GM12878 (cell line): ENCODE results near the gene LYRM4. TPM values are rescaled to one million over a fixed set of nuclear protein-coding genes. Genes with fewer than 3 reads are reported as not detected.

Experiments
- ATAC-seq: fragments of 200-7000 bp; cut with Tn5 transposase; 3 replicates; pipeline ENCODE4 v1.9.1; 2020; ENCODE audit warnings: mild to moderate bottlenecking, moderate library complexity
- BruUV-seq: library from RNA; stranded (reverse); fragments of 400-500 nt; replicated peaks from 2 replicates; lab custom pipeline; 2021; lab: Mats Ljungman, UMichigan
- CTCF ChIA-PET: fragments of 300-600 bp; sonication (Branson Sonifier 250); formaldehyde crosslinking; extraction: SDS; loops from one replicate; lab custom pipeline; 2021; ENCODE audit warnings: inconsistent platforms; lab: Yijun Ruan, JAX
- POLR2A ChIA-PET: fragments of 350-600 bp; formaldehyde crosslinking; extraction: SDS; loops from one replicate; lab custom pipeline; 2021; ENCODE audit warnings: inconsistent platforms; lab: Charles Lee
- RAD21 ChIA-PET: fragments of 300-600 bp; sonication (Branson Sonifier 250); formaldehyde crosslinking; loops from one replicate; lab custom pipeline; 2023; ENCODE audit warnings: antibody characterized with exemption; ENCODE audit not compliant: unreplicated experiment; lab: Charles Lee
- SMC1A ChIA-PET: fragments of 300-600 bp; sonication (Branson Sonifier 250); formaldehyde crosslinking; loops from one replicate; lab custom pipeline; 2023; ENCODE audit not compliant: unreplicated experiment, uncharacterized antibody; lab: Charles Lee
- DNase-seq: peaks from one replicate; pipeline ENCODE4 v3.0.0-alpha.2; 2011; ENCODE audit warnings: low read depth, low spot score
- FAIRE-seq: peaks from 3 replicates; lab custom pipeline; 2011; peaks lifted over from hg19 to GRCh38; lab: Jason Lieb, UNC
- H2AFZ ChIP-seq: 2 replicates; pipeline ENCODE4 v1.6.0; 2011; ENCODE audit warnings: low read depth, low read length, control low read depth; ENCODE audit not compliant: control insufficient read depth
- H3K27ac ChIP-seq: 2 replicates; pipeline ENCODE4 v1.5.1; 2011; ENCODE audit warnings: control low read depth; ENCODE audit not compliant: control insufficient read depth, insufficient read depth
- H3K27me3 ChIP-seq, 2 experiments: replicated peaks in 1 of 2; 2 replicates each; pipeline versions ENCODE4 v1.6.0 to v1.6.1; 2011; ENCODE audit warnings: low read length in 1 of 2; ENCODE audit not compliant: control insufficient read depth in 2 of 2, insufficient read depth in 2 of 2
- H3K36me3 ChIP-seq, 2 experiments: 2 replicates each; pipeline ENCODE4 v1.5.1; 2011; ENCODE audit warnings: low read length in 1 of 2; ENCODE audit not compliant: control insufficient read depth in 2 of 2, insufficient read depth in 2 of 2
- H3K4me1 ChIP-seq: 2 replicates; pipeline ENCODE4 v1.6.1; 2011; ENCODE audit warnings: mild to moderate bottlenecking, low read length, moderate library complexity, mixed read lengths; ENCODE audit not compliant: control insufficient read depth, insufficient read depth
- H3K4me2 ChIP-seq: 2 replicates; pipeline ENCODE4 v1.6.0; 2011; ENCODE audit warnings: control low read depth; ENCODE audit not compliant: control insufficient read depth, insufficient read depth
- H3K4me3 ChIP-seq: fragments of 200-600 bp; sonication (generic); 2 replicates; pipeline ENCODE4 v1.5.1; 2016
- H3K79me2 ChIP-seq: 2 replicates; pipeline ENCODE4 v1.6.0; 2011; ENCODE audit warnings: low read length; ENCODE audit not compliant: control insufficient read depth, insufficient read depth
- H3K9ac ChIP-seq: 2 replicates; pipeline ENCODE4 v1.8.0; 2011; ENCODE audit warnings: low read length, control low read depth, mixed read lengths; ENCODE audit not compliant: control insufficient read depth, insufficient read depth
- H3K9me3 ChIP-seq: replicated peaks from 3 replicates; pipeline ENCODE4 v1.5.1; 2011; ENCODE audit warnings: mild to moderate bottlenecking, low read length; ENCODE audit not compliant: control insufficient read depth, insufficient read depth
- H4K20me1 ChIP-seq: 2 replicates; pipeline ENCODE4 v1.6.0; 2011; ENCODE audit not compliant: control insufficient read depth, insufficient read depth
- BCL3 ChIP-seq: IDR thresholded peaks from 2 replicates; pipeline ENCODE4 v1.6.1; 2011; ENCODE audit warnings: borderline replicate concordance, low read depth, mild to moderate bottlenecking, moderate library complexity, low read length; ENCODE audit not compliant: insufficient read depth, poor library complexity, severe bottlenecking
- CEBPB ChIP-seq, 2 experiments: fragments of 150-350 bp in 1 of 2; IDR thresholded peaks; 2 replicates each; pipeline ENCODE4 v1.6.1; 2012 to 2014; ENCODE audit warnings: low read depth in 2 of 2, low read length in 2 of 2, borderline replicate concordance in 1 of 2, inconsistent platforms in 1 of 2
- FOS ChIP-seq: IDR thresholded peaks from 3 replicates; pipeline ENCODE4 v1.6.1; 2011; ENCODE audit warnings: borderline replicate concordance; ENCODE audit not compliant: insufficient read length; ENCODE audit errors: extremely low read depth
- RCOR1 ChIP-seq: conservative IDR thresholded peaks from 2 replicates; pipeline ENCODE4 v1.6.1; 2012; ENCODE audit warnings: low read depth, low read length, improper control_type of control experiment
- SUZ12 ChIP-seq: fragments of 200-600 bp; sonication (generic); IDR thresholded peaks from one replicate; pipeline ENCODE4 v1.6.1; 2018; ENCODE audit warnings: antibody characterized with exemption, mild to moderate bottlenecking; ENCODE audit not compliant: unreplicated experiment
- WGBS: methylation state at CpG from one replicate; pipeline ENCODE4 v1.1.6; 2016; ENCODE audit warnings: low lambda C conversion rate; ENCODE audit not compliant: insufficient replicate concordance, insufficient coverage; ENCODE audit errors: missing lambda C conversion rate; 5-methylcytosine and 5-hydroxymethylcytosine counted together
- in situ Hi-C: fragments of 300-500 bp; cut with MboI; formaldehyde crosslinking; loops from 9 replicates; pipeline ENCODE4 v1.14.3; 2018; ENCODE audit warnings: mixed read lengths
- intact Hi-C: fragments of 100-400 bp; cut with micrococcal nuclease; formaldehyde crosslinking; loops from one replicate; pipeline ENCODE4 v1.14.2; 2022; ENCODE audit not compliant: unreplicated experiment
- polyA plus RNA-seq, 11 experiments: library from polyadenylated mRNA; depleted of rRNA in 4 of 11; unstranded in 6 of 11; stranded (reverse) in 5 of 11; fragments of >200 nt; fragmentation: Nextera tagmentation in 4 of 11; fragmentation: Illumina TruSeq in 1 of 11; extraction: Ambion mirVana in 4 of 11; extraction: Trizol in 1 of 11; gene quantifications; 1 replicate in 1 of 11; 2 replicates in 10 of 11; pipeline versions ENCODE4 v1.2.1 to v1.2.3, GENCODE V29; 2011 to 2016; ENCODE audit warnings: inconsistent platforms in 2 of 11, missing spikeins in 2 of 11, low read depth in 1 of 11
- total RNA-seq, 4 experiments: library from RNA; depleted of rRNA in 3 of 4; stranded (reverse); fragments of >200 nt in 3 of 4; fragmentation: Illumina TruSeq in 1 of 4; extraction: Trizol in 1 of 4; gene quantifications; 2 replicates each; pipeline versions ENCODE4 v1.2.1 to v1.2.3, GENCODE V29; 2013 to 2021

LYRM4 gene
- total and polyA plus RNA-seq, 10 of the 15 experiments (the other 5 are each of a cell fraction or from before 2014, with no cell fraction given), result 32.7 to 66.8 (median 44.0) TPM

DNA sequence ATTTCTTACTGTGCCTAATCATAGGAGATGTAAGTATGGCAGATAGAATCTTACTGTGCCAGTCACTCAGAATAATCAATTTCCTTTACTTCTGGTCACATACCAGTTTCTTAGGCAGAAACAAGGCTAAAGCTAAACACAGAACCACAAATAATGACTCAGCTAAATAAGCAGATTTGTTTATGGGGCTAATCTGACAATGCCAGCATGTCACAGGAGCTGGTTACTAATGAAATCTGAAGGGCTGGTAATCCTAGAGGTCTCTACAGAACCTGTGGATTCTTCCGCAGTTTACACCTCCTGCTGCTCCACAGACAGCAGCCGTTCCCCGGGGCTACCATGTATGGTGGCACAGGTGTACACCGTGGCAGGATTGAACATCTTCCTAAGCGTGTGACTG, 80.8 kb downstream of the LYRM4 start:
- no peak for FAIRE-seq
- RAD21 ChIA-PET, result interaction anchor here (0.5 kb wide), 1 partner anchor 118 kb away, joined by 3 read pairs; no protein-coding TSS in a partner anchor
- 97% methylated on average over 5 of the region's 5 CpGs for WGBS

More for the DNA sequence above, 80.8 kb downstream of the LYRM4 start:
- DNase-seq (no peak), ATAC-seq (no peak)
- H3K79me2 ChIP-seq, result no peaks in the 10 kb centered on the region
- POLR2A ChIA-PET, result no interaction called here
- no TSS peak for BruUV-seq
- intact Hi-C loops (no loop called here), in situ Hi-C loops (no loop called here)
- CTCF ChIA-PET, result interaction anchor here (1.2 to 3.9 kb wide), 5 partner anchors 15 to 124 kb away, joined by 3 to 19 read pairs (median 5); no protein-coding TSS in a partner anchor
- H3K36me3 ChIP-seq, result no peaks in the 10 kb centered on the region
- TF ChIP-seq RCOR1 (no peak), BCL3 (no peak), FOS (no peak), CEBPB (IDR thresholded peaks at IDR 0.05; ENCODE audit: borderline replicate concordance in 1 of 2, low read depth in 2 of 2, low read length in 2 of 2) (no peak), SUZ12 (no peak)
- no peak overlapping the region for H3K27ac ChIP-seq
- H3K27me3 ChIP-seq, result no peaks in the 10 kb centered on the region
- H3K9me3 ChIP-seq, result no peaks in the 10 kb centered on the region
- SMC1A ChIA-PET, result interaction anchor here (1.1 to 1.7 kb wide), 2 partner anchors 33 to 123 kb away, joined by 5 to 6 read pairs; no protein-coding TSS in a partner anchor
- H3K4me3 ChIP-seq, result no peak overlapping the region
- peaks cover 16% of the 10 kb centered on the region for H3K4me1 ChIP-seq
- H3K9ac ChIP-seq, result no peak overlapping the region
- no peak overlapping the region for H3K4me2 ChIP-seq
- H2AFZ ChIP-seq, result no peak overlapping the region
- no peaks in the 10 kb centered on the region for H4K20me1 ChIP-seq
